Mesendoderm (in vitro differentiated cells): Measurements from ENCODE around the gene CISD3.

Experiments
- DNase-seq: peaks from one replicate; pipeline ENCODE4 v3.0.0; 2013
- H2AK5ac ChIP-seq: 2 replicates; pipeline ENCODE4 v1.6.1; 2013; ENCODE audit warnings: low read length, inconsistent platforms
- H2BK120ac ChIP-seq: 2 replicates; pipeline ENCODE4 v1.6.1; 2013; ENCODE audit warnings: low read depth, mild to moderate bottlenecking, low read length, moderate library complexity, mixed read lengths
- H2BK15ac ChIP-seq: replicated peaks from 2 replicates; pipeline ENCODE4 v1.6.1; 2013; ENCODE audit warnings: low read depth, mild to moderate bottlenecking, moderate library complexity
- H2BK5ac ChIP-seq: 2 replicates; pipeline ENCODE4 v1.6.1; 2013; ENCODE audit warnings: low read length, inconsistent platforms
- H3K18ac ChIP-seq: 2 replicates; pipeline ENCODE4 v1.6.1; 2013; ENCODE audit warnings: mild to moderate bottlenecking, low read length, mixed read lengths
- H3K23ac ChIP-seq: one replicate; pipeline ENCODE4 v1.6.1; 2013; ENCODE audit warnings: low read length
- H3K27ac ChIP-seq: 2 replicates; pipeline ENCODE4 v1.5.1; 2013; ENCODE audit warnings: low read depth, mild to moderate bottlenecking, inconsistent platforms, low read length, moderate library complexity
- H3K27me3 ChIP-seq: 2 replicates; pipeline ENCODE4 v1.6.1; 2013; ENCODE audit warnings: low read length, control low read depth, mild to moderate bottlenecking, inconsistent platforms; ENCODE audit not compliant: insufficient read depth, poor library complexity
- H3K36me3 ChIP-seq: 2 replicates; pipeline ENCODE4 v1.6.1; 2013; ENCODE audit warnings: low read length, inconsistent platforms; ENCODE audit not compliant: control insufficient read depth, insufficient read depth
- H3K4ac ChIP-seq: one replicate; pipeline ENCODE4 v1.6.1; 2013; ENCODE audit warnings: low read depth, mild to moderate bottlenecking, low read length, moderate library complexity
- H3K4me1 ChIP-seq: 2 replicates; pipeline ENCODE4 v1.6.1; 2013; ENCODE audit warnings: low read depth, low read length, inconsistent platforms; ENCODE audit not compliant: control insufficient read depth
- H3K4me2 ChIP-seq: 2 replicates; pipeline ENCODE4 v1.6.1; 2013; ENCODE audit warnings: low read length
- H3K4me3 ChIP-seq: 2 replicates; pipeline ENCODE4 v1.5.1; 2013; ENCODE audit warnings: mild to moderate bottlenecking, low read length
- H3K56ac ChIP-seq: one replicate; pipeline ENCODE4 v1.6.1; 2013; ENCODE audit warnings: low read length
- H3K79me1 ChIP-seq: 2 replicates; pipeline ENCODE4 v1.6.1; 2013; ENCODE audit warnings: low read length, inconsistent platforms
- H3K79me2 ChIP-seq: 2 replicates; pipeline ENCODE4 v1.6.1; 2013; ENCODE audit warnings: mild to moderate bottlenecking, low read length; ENCODE audit not compliant: control insufficient read depth, insufficient read depth
- H3K9ac ChIP-seq: 2 replicates; pipeline ENCODE4 v1.6.1; 2013; ENCODE audit warnings: low read length, inconsistent platforms
- H4K5ac ChIP-seq: one replicate; pipeline ENCODE4 v1.6.1; 2013; ENCODE audit warnings: low read length
- H4K8ac ChIP-seq: one replicate; pipeline ENCODE4 v1.6.1; 2013; ENCODE audit warnings: low read depth, mild to moderate bottlenecking, control low read depth, low read length, moderate library complexity
- WGBS: extraction: QIAGEN DNeasy Blood & Tissue Kit; methylation state at CpG from one replicate; pipeline ENCODE4 v1.1.7; 2013; ENCODE audit warnings: low lambda C conversion rate, missing lambda C conversion rate; ENCODE audit not compliant: insufficient coverage; ENCODE audit errors: extremely low coverage; 5-methylcytosine and 5-hydroxymethylcytosine counted together

Gene CISD3

GRCh38 chr17:38702916-38703741 lies 27.0 kb upstream of the CISD3 start:
- Histone ChIP-seq H3K27me3 (peaks cover 12% of the 10 kb centered on the region), H2BK5ac (no peak overlapping the region), H3K4ac (no peak overlapping the region), H2BK15ac (no peak overlapping the region), H3K23ac (no peak overlapping the region), H3K4me3 (no peak overlapping the region), H4K5ac (no peak overlapping the region), H4K8ac (no peak overlapping the region), H3K9ac (peak overlapping the region; percentile 80), H3K36me3 (no peaks in the 10 kb centered on the region), H3K79me1 (peaks cover 2% of the 10 kb centered on the region), H3K27ac (no peak overlapping the region), H3K4me1 (peaks cover 9% of the 10 kb centered on the region), H3K4me2 (peak overlapping the region; percentile 95), H2AK5ac (no peak overlapping the region), H3K79me2 (no peaks in the 10 kb centered on the region), H3K56ac (peak overlapping the region; percentile 92), H2BK120ac (peak overlapping the region; percentile 1), H3K18ac (peak overlapping the region; percentile 13)
- WGBS = no CpG with 5 or more reads among the region's 55 CpGs
- no peak for DNase-seq

- Histone ChIP-seq H3K79me1 (peaks cover 2% of the 10 kb centered on the region), H4K8ac (no peak overlapping the region), H3K4me2 (peak overlapping the region; percentile 99), H2BK5ac (peak overlapping the region; percentile 79), H3K9ac (peak overlapping the region; percentile 85), H4K5ac (no peak overlapping the region), H2BK15ac (no peak overlapping the region), H3K27me3 (peaks cover 12% of the 10 kb centered on the region), H3K4ac (peak overlapping the region; percentile 70), H3K27ac (peak overlapping the region; percentile 79), H3K23ac (peak overlapping the region; percentile 70), H3K56ac (peak overlapping the region; percentile 90), H3K4me1 (peaks cover 9% of the 10 kb centered on the region), H3K18ac (peak overlapping the region; percentile 92), H2BK120ac (peak overlapping the region; percentile 31), H3K36me3 (no peaks in the 10 kb centered on the region), H3K79me2 (no peaks in the 10 kb centered on the region), H2AK5ac (peak overlapping the region; percentile 81), H3K4me3 (peak overlapping the region; percentile 63)
- WGBS = no CpG with 5 or more reads among the region's 50 CpGs
- DNase-seq = peak; percentile 99
Measured at GRCh38 chr17:38703742-38704605, 26.2 kb upstream of the CISD3 start.

- H3K56ac ChIP-seq = peak within 1 kb of the TSS; percentile 90
- H2BK120ac ChIP-seq = peak within 1 kb of the TSS; percentile 63
- H3K4ac ChIP-seq = peak within 1 kb of the TSS; percentile 70
- H3K9ac ChIP-seq = peak within 1 kb of the TSS; percentile 85
- H3K36me3 ChIP-seq = no peaks in the 10 kb centered on the region
- WGBS = no CpG with 5 or more reads among the region's 100 CpGs
- peak within 1 kb of the TSS; percentile 63 for H3K4me3 ChIP-seq
- H2AK5ac ChIP-seq = peak within 1 kb of the TSS; percentile 81
- H3K4me2 ChIP-seq = peak within 1 kb of the TSS; percentile 99
- peak within 1 kb of the TSS; percentile 92 for H3K18ac ChIP-seq
- peaks cover 9% of the 10 kb centered on the region for H3K4me1 ChIP-seq
- H3K79me1 ChIP-seq = peaks cover 2% of the 10 kb centered on the region
- H4K8ac ChIP-seq = no peak within 1 kb of the TSS
- H3K27ac ChIP-seq = peak within 1 kb of the TSS; percentile 79
- H2BK5ac ChIP-seq = peak within 1 kb of the TSS; percentile 79
- H3K23ac ChIP-seq = peak within 1 kb of the TSS; percentile 70
- no peaks in the 10 kb centered on the region for H3K79me2 ChIP-seq
- peak; percentile 90 for DNase-seq
- H2BK15ac ChIP-seq = peak within 1 kb of the TSS; percentile 47
- H3K27me3 ChIP-seq = peaks cover 12% of the 10 kb centered on the region
- H4K5ac ChIP-seq = no peak within 1 kb of the TSS
Measured at GRCh38 chr17:38704606-38705522, 25.3 kb upstream of the CISD3 start, which contains the start of gene MLLT6. Gene MLLT6 (plus strand): TSS chr17:38705273. CDS start chr17:38705633, 360 bp downstream.

- Histone ChIP-seq H3K56ac (peak overlapping the region; percentile 80), H4K5ac (no peak overlapping the region), H3K4ac (peak overlapping the region; percentile 70), H3K9ac (peak overlapping the region; percentile 62), H3K18ac (peak overlapping the region; percentile 92), H4K8ac (no peak overlapping the region), H2AK5ac (no peak overlapping the region), H2BK15ac (no peak overlapping the region), H3K27ac (peak overlapping the region; percentile 38), H2BK120ac (peak overlapping the region; percentile 63), H3K79me1 (peaks cover 2% of the 10 kb centered on the region), H2BK5ac (no peak overlapping the region), H3K27me3 (peaks cover 10% of the 10 kb centered on the region), H3K79me2 (no peaks in the 10 kb centered on the region), H3K4me2 (no peak overlapping the region), H3K4me3 (peak overlapping the region; percentile 55), H3K36me3 (no peaks in the 10 kb centered on the region), H3K23ac (no peak overlapping the region), H3K4me1 (peaks cover 9% of the 10 kb centered on the region)
- no CpG with 5 or more reads among the region's 32 CpGs for WGBS
- no peak for DNase-seq
Measured at GRCh38 chr17:38705523-38705802, 24.7 kb upstream of the CISD3 start.

- peak; percentile 79 for DNase-seq
- Histone ChIP-seq H3K56ac (peak overlapping the region; percentile 78), H3K79me2 (no peaks in the 10 kb centered on the region)
Measured at GRCh38 chr17:38705803-38706504, 24.2 kb upstream of the CISD3 start.

More at GRCh38 chr17:38705803-38706504, 24.2 kb upstream of the CISD3 start:
- Histone ChIP-seq H2BK5ac (no peak overlapping the region), H2AK5ac (no peak overlapping the region), H2BK120ac (no peak overlapping the region), H2BK15ac (no peak overlapping the region), H3K23ac (no peak overlapping the region), H3K4me2 (peak overlapping the region; percentile 19), H3K36me3 (no peaks in the 10 kb centered on the region), H3K79me1 (peaks cover 2% of the 10 kb centered on the region), H3K4me3 (peak overlapping the region; percentile 55), H3K9ac (peak overlapping the region; percentile 62), H3K4ac (peak overlapping the region; percentile 70), H3K4me1 (peaks cover 9% of the 10 kb centered on the region), H3K27me3 (peaks cover 10% of the 10 kb centered on the region), H3K27ac (peak overlapping the region; percentile 38), H4K5ac (no peak overlapping the region), H3K18ac (peak overlapping the region; percentile 92), H4K8ac (no peak overlapping the region)
- no CpG with 5 or more reads among the region's 38 CpGs for WGBS
